IPS-11a (cell line): Measurements from ENCODE around the gene CES3.
"Not testable (repeated sequence)": the region's sequence is repeated elsewhere in the genome, so short reads cannot be mapped to it uniquely, and the experiment has no call there.

Source experiments
- H3K4me3 ChIP-seq: one replicate; pipeline ENCODE4 v1.5.1; 2013; ENCODE audit warnings: low read depth, low read length, control low read depth

The CES3 gene

DNA sequence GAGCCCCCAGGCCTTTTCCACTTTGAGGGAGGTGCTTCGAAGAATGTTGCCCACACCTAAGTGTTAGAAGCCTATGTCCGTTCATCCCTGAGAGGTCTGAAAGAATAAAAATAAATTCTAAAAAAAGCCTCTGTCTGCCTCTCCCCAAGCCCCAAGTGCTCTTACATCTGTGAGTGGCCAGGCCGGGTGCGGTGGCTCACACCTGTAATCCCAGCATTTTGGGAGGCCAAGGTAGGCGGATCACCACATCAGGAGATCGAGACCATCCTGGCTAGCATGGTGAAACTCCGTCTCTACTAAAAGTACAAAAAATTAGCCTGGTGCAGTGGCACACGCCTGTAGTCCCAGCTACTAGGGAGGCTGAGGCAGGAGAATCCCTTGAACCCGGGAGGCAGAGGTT, 16.1 kb upstream of the CES3 start:
- not testable (repeated sequence) for H3K4me3 ChIP-seq

DNA sequence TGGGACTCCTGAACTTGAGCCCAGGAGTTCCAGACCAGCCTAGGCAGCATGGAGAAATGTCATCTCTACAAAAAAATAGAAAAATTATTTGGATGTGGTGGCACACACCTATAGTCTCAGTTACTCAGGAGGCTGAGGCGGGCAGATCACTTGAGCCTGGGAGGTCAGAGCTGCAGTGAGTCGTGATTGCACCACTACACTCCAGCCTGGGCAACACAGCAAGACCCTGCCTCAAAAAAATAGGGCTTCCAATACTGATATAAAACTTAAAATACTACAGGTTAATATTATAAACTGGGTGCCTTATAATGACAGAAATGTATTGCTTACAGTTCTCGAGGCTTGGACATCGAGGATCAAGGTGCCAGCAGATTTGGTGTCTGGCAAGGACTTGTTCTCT, 15.1 kb upstream of the CES3 start:
- no peak overlapping the region for H3K4me3 ChIP-seq

DNA sequence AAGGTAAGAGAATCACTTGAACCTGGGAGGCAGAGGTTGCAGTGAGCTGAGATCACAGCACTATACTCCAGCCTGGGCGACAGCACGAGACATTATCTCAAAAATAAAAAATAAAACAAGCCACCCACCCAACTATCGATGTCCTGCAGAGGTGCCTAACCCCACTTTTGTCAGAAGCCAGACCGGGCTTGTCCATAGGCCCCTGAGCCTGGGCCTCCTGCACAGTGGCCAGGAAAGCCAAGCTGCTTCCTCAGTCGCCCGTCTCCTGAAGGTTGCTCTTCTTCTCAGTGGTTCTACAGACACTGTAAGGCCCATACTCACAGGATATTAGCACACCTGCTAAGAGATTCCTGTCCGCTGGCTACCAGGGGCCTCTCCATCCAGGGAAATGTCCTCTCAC, 14.5 kb upstream of the CES3 start:
- no peak overlapping the region for H3K4me3 ChIP-seq

DNA sequence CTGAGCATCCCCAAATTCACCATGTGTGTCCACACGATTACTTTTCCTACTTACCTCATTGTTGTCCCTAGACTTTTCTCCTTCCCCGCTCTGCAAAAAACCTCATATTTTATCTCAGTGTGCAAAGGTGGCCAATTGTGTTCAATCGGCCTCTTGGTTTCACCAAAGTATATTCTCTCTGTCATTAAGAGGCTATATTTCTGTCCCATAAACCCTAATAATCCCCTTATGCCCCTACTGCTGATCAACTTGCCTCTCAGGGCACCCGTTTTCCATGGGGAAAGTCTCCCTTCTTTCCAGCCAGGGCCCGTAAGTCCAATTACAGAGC, 14.1 kb upstream of the CES3 start:
- H3K4me3 ChIP-seq: no peak overlapping the region

DNA sequence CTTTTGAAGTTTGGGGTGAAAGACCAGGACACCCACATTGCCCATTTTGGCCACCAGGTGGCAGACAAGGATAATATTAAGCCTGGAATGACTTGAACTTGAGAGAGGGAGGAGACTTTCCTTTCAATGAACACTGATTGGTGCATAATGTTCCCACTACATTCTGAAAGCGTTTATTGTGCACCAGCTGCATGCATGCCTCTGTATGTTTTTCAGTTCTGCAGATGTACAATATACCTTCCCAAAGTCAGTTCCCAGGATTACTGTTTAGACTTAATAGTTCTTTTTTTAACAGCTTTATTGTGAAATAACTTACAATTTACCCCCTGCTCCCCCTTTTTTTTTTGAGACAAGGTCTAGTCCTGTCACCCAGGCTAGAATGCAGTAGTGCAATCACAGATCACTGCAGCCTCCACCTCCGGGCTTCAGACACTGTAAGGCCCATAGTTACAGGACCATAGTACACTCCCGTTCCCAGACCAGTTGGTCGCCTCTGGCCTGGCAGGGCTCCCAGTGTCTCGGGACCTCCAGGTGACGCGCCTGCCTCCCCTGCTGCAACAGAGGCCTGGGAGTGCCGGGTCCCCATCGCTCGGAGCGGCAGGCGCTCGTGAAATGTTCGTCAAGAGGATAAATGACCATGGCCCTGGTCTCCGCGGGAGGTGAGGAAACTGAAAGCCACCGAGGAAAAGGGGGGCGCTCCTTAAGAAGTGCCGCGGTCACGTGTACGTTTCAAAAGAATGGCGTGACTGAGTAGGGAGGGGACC, 13.6 kb upstream of the CES3 start:
- no peak overlapping the region for H3K4me3 ChIP-seq

DNA sequence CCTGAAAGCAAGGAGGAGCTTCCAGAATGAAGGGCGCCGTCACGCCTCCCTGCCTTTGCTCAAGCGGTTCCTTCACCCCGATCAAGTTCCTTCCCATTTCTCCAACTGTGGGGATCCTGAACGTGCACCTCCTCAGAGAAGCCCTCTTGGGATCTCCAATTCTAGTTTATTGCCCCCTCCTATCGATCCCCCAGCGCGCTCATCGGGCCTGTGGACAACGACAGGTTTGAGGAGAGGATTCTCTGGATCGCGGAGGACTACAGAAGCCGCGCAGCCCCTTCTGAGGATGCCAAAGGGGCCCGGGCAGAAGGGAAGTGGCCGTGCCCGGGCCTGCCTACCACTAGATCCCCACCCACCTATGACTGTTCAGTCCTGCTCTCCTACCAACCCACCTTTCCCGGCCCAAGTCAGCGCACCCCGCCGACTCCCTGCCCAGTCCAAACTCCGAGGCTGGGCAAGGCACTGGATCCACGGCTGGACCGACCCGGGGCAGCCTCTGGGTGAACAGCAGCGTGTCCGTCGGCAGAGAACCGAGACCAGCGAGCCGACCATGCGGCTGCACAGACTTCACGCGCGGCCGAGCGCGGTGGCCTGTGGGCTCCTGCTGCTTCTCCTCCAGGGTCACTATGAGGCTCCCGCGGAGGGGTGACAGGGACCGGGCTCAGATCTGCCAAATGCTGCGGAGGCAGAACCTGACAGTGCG, 12.8 kb upstream of the CES3 start:
- no peak overlapping the region for H3K4me3 ChIP-seq

DNA sequence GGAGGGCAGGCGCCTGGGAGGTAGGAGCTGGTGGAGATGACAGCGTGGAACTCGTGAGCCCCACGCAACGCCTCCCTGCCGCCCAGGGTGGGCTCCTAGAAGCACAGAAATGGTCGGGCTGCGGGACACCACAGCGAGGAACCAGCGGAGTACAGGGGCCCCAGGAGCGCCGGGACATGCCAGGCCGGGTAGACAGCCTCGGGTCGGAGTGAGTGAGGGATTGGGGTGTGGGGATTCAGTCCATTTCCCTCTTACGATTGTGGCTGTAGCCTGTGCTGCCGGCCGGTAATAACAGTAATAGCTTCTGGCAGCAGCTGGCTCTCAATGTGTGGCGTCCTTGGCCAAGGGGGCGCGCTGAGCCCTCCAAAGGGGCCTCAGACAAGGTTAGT, 12.2 kb upstream of the CES3 start:
- no peak overlapping the region for H3K4me3 ChIP-seq

DNA sequence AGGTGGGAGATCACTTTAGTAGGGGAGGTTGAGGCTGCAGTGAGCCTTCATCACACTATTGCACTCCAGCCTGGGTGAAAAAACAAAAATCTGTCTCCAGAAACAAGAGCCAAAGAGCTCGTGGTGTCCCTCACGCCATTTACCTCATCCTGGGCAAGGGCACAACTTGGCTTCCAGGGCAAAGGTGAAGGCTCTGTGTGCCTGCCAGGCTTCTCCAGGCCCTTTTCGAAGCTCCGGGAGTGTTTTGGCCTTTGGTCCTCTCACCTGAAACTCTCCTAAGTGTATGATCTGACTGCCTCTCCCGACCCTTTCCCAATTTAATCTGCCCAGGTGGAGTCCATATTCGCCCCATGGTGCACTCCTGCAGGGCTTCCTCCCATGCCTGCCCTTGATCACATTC, 11.6 kb upstream of the CES3 start:
- no peak overlapping the region for H3K4me3 ChIP-seq

DNA sequence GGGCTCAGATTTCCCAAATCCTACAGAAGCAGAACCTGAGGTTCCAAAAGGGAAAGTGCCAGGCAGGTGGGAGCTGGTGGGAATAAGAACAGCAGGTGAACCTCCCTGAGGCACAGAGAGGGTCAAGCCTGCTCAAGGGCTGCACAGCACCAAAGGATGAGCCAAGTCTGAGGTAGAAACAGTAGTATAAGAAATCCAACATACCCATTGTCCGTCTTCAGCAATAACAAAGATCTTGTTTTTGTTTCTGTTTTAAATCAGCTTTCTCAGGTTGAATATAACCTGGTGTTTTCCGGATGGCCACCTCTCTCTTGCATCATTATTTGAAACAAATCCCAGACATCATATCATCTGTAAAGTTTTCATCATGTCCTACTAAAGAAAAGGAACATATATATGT, 10.6 kb upstream of the CES3 start:
- no peak overlapping the region for H3K4me3 ChIP-seq

DNA sequence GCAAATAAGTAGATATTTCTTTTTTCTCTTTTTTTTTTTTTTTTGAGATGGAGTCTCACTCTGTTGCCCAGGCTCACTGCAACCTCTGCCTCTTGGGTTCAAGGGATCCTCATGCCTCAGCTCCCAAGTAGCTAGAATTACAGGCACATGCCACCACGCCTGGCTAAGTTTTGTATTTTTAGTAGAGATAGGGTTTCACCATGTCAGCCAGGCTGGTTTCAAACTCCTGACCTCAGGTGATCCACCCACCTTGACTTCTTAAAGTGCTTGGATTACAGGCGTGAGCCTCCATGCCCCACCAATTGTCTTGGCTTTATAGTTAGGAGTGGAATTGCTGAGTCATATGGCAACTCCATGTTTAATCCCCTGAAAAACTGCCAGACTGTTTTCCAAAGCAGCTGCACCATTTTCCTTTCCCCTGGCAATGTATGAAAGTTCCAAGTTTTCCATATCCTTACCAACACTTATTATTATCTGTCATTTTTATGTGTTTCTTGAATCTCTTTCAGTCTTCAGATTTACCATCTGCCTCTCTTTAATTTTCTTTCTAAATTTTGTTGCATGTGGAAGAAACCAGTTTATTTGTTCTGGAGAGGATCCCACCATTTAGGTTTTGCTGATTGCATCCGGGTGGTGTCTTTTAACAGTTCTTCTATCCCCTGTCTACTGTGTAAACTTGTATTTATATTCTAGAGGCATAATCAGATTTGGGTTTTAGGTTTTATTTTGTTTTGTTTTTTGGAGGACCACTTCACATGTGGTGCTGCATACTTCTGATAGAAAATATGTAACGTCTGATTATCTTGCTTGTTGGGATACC, 9.9 kb upstream of the CES3 start:
- no peak overlapping the region for H3K4me3 ChIP-seq

DNA sequence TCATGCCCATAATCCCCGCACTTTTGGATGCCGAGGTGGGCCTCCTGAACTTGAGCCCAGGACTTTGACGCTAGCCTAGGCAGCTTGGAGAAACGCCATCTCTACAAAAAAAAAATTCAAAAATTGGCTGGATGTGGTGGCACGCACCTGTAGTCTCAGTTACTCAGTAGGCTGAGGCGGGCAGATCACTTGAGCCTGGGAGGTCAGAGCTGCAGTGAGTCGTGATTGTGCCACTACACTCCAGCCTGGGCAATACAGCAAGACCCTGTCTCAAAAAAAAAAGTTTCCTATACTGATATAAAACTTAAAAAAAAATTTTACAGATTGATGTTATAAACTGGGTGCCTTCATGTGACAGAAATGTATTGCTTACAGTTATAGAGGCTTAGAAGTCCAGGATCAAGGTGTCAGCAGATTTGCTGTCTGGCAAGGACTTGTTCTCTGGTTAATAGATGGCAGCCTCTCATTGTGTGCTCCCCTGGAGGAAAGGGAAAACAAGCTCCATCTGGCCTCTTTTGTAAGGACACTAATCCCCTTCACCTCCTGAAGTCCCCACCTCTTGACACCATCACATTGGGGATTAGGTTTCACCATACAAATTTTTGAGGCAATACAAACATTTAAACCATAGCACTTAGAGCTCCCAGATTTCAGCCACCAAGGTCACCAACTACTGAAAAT, 8.5 kb upstream of the CES3 start:
- H3K4me3 ChIP-seq: no peak overlapping the region

DNA sequence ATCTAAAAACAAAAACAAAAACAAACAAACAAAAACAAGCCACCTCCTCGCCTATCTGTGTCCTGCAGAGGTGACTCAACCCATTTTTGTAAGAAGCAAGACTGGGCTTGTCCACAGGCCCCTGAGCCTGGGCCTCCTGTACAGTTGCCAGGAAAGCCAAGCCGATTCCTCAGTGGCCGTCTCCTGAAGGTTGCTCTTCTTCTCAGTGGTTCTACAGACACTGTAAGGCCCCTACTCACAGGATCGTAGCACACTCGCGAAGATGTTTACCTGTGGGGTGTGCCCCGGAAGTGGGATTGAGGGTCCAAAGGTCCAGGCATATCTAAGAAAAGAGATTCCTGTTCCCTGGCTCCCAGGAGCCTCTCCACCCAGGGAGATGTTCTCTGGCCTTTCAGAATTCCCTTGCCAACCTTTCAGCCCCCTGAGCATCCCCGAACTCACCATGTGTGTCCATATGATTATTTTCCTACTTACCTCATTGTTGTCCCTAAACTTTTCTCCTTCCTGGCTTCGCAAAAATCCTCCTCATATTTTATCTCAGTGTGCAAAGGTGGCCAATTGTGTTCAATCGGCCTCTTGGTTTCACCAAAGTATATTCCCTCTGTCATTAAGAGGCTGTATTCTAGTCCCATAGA, 7.5 kb upstream of the CES3 start:
- H3K4me3 ChIP-seq: no peak overlapping the region

DNA sequence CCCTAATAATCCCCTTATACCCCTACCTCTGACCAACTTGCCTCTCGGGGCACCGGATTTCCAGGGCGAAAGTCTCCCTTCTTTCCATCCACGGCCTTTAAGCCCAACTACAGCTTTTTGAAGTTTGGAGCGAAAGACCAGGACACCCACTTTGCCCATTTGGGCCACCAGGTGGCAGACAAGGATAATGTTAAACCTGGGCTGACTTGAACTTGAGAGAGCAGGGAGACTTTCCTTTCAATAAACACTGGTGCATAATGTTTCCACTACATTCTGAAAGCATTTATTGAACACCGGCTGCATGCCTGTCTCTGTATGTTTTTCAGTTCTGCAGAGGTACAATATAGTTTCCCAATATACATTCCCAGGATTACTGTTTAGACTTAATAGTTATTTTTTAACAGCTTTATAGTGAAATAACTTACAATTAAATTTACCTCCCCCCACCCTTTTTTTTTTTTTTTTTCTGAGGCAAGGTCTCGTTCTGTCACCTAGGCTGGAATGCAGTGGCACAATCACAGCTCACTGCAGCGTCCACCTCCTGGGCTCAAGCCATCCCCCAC, 6.9 kb upstream of the CES3 start:
- H3K4me3 ChIP-seq: no peak overlapping the region

DNA sequence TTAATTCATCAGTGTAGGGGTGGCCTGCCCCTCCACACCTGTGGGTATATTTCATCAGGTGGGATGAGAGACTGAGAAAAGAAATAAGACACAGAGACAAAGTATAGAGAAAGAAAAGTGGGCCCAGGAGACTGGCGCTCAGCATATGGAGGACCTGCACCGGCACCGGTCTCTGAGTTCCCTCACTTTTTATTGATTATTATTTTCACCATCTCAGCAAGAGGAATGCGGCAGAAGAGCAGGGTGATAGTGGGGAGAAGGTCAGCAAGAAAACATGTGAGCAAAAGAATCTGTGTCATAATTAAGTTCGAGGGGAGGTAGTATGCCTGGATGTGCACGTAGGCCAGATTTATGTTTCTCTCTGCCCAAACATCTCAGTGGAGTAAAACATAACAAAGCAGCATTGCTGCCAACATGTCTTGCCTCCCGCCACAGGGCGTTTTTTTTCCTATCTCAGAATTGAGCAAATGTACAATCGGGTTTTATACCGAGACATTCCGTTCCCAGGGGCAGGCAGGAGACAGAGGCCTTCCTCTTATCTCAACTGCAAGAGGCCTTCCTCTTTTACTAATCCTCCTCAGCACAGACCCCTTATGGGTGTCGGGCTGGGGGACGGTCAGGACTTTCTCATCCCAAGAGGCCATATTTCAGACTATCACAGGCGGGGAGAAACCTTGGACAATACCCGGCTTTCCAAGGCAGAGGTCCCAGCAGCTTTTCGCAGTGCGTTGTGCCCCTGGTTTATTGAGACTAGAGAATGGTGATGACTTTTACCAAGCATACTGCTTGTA, 5.5 kb upstream of the CES3 start:
- not testable (repeated sequence) for H3K4me3 ChIP-seq

DNA sequence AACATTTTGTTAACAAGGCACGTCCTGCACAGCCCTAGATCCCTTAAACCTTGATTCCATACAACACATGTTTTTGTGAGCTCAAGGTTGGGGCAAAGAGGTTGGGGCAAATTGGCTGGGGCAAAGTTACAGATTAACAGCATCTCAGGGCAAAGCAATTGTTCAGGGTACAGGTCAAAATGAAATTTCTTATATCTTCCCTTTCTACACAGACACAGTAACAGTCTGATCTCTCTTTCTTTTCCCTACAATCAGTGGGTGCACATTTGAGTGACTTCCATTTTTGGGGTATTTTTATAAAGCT, 5.0 kb upstream of the CES3 start:
- H3K4me3 ChIP-seq: not testable (repeated sequence)

DNA sequence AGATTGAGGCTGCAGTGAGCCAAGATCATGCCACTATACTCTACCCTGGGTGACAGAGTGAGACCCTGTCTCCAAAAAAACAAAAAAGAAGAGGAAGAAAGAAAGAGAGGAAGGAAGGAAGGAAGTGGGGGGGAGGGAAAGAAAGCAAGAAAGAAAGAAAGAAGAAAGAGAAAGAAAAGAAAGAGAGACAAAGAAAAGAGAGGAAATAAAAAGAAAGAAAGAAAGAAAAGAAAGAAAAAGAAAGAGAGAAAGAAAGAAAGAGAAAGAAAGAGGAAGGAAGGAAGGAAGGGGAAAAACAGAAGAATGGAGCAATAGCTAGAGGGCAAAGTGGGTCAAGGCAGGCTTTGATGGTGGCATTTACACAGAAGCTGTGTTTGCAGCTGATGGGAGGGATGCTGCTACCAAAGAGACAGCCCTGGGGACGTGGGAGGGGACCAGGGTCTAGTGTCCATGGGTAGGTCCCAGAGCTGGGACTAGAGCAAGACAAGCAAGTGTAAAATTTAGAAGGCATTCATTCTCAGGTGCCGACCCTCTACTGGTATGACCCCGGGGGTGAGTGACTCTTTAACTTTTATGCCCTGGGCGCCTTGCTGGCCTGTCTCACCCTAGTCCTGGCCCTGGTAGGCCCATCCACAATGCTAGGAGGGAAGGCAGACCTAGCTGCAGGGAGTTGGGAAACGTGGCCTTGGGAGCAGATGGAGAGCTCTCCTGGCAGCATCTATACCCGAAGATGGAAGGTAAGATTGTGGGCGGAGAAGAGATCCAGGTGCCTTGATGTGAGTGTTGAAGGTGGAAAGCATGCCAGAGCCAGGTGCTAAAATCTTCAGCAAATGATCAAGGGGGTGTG, 2.0 kb upstream of the CES3 start:
- no peak overlapping the region for H3K4me3 ChIP-seq

DNA sequence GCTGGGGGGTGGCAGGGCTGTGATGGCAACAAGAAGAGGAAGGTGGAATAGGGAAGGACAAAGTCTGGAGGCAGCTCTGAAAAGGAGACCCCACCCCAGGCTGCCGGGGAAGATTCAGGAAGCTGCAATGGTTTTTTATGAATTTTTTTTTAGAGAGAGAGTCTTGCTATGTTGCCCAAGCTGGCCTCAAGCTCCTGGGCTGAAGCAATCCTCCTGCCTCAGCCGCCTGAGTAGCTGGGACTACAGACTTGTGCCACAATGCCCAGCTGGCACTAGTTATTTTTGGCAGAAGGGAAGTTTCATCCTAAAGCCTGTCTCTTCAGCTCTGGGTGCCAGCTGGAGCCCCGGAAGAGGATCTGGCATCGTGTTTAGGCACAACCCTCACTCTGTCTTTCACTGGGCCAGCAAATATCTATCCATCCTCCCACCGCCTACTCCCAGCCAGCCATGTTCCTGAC, 1.3 kb upstream of the CES3 start:
- no peak overlapping the region for H3K4me3 ChIP-seq

DNA sequence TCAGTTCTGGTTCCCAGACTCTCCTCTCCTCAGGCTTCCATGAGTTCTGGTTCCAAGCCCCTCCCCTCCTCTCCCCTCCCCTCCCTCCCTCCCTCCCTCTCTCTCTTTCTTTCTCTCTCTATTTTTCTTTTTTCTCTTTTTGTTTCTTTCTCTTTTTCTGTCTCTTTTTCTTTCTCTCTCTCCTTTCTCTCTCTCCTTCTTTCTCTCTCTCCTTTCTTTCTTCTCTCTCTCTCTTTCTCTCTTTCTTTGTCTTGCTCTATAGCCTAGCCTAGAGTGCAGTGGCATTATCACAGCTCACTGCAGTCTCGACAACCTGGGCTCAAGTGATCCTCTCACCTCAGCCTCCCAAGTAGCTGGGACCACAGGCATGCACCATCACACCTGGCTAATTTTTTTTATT, 796 bp upstream of the CES3 start:
- no peak overlapping the region for H3K4me3 ChIP-seq

DNA sequence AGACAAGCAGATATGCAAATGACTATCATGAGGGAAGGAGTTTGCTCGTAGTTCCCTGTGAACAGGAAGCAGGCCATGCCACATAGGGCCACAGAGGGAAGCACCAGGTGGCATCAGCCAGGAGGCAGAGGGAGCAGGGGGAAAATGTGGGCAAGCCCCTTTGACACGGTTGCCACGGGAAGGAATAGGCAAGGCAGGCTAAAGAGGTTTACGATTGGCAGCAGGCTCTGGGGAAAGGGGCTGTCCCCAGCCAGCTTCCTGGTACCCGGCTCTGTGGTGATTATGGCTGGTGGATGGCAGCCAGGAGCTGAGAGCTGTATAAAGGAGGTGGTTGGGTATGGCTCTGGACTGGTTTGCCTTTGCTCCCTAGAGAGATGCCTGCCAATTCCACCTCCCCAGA, 848 bp downstream of the CES3 start:
- no peak overlapping the region for H3K4me3 ChIP-seq
